Ovary (tissue), 3 donors: ENCODE results near the gene PTX4.

Source experiments
- EP300 ChIP-seq: sonication (generic); formaldehyde crosslinking; IDR thresholded peaks from one replicate; pipeline ENCODE4 v1.6.1; 2017; ENCODE audit warnings: antibody characterized with exemption
- TF ChIP-seq, protein P1 (sequence below), 3 donors: fragments of 450-650 bp in 2 of 3; fragments of 200-600 bp in 1 of 3; IDR thresholded peaks; one replicate each; pipeline versions ENCODE4 v1.5.1 to v1.8.0; 2016 to 2022; ENCODE audit warnings: antibody characterized with exemption in 3 of 3, mild to moderate bottlenecking in 1 of 3
- donor health status: DM: no; HTN: no; CAD: no.

DNA sequence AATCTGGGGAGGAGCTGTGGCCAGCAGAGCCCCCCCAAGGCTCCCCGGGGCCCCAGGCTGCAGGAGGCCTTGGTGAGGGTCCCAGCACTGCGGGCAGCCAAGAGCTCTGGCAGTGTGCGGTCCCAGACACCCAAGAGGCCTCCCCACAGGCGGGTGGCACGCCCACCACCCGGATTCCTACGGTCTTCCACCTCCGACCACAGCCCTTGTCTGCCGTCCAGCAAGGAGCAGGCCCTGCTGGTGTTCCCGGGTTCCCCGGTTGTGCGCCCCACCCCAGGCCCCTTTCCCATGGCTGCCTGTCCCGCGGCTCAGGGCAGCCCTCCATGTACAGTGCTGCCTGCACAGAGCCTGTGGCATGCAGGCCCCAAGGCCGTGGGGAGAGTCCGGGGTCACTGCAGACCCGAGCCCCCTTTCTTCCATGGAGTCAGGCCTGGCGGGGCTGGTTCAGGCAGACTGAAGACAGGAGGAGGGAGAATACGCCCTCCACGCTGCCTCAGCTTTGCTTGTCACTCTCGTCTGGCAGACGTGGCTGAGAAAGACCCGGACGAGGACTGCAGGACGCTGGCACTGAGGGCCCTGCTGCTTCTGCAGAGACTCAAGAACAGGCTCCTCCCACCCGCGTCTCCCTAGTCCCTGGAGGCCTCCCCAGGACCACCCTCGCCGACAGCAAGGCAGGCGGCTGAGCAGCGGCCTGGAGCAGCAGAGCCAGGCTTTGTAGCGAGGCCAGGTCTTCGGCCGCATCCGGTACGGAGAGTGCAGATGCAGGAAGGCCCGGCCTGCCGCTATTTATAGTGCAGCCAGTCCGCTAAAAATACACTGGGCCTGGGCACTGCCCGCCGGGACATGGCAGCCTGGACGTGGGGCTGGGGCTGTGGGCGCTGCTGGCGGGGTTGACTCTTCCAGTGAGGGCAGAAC lies 20.8 kb upstream of the PTX4 start:
- TF ChIP-seq, protein P1, sequence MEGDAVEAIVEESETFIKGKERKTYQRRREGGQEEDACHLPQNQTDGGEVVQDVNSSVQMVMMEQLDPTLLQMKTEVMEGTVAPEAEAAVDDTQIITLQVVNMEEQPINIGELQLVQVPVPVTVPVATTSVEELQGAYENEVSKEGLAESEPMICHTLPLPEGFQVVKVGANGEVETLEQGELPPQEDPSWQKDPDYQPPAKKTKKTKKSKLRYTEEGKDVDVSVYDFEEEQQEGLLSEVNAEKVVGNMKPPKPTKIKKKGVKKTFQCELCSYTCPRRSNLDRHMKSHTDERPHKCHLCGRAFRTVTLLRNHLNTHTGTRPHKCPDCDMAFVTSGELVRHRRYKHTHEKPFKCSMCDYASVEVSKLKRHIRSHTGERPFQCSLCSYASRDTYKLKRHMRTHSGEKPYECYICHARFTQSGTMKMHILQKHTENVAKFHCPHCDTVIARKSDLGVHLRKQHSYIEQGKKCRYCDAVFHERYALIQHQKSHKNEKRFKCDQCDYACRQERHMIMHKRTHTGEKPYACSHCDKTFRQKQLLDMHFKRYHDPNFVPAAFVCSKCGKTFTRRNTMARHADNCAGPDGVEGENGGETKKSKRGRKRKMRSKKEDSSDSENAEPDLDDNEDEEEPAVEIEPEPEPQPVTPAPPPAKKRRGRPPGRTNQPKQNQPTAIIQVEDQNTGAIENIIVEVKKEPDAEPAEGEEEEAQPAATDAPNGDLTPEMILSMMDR (IDR thresholded peaks at IDR 0.05): no peak
- TF ChIP-seq EP300: no peak
